Common myeloid progenitor, CD34-positive (primary cell): ENCODE data around the gene GJC2.

ENCODE experiments used
- CTCF ChIA-PET: fragments of 350-600 bp; sonication (Branson Sonifier 250); formaldehyde crosslinking; loops from one replicate; lab custom pipeline; 2021; ENCODE audit warnings: antibody characterized with exemption; lab: Charles Lee
- POLR2A ChIA-PET: fragments of 350-600 bp; sonication (Branson Sonifier 250); formaldehyde crosslinking; loops from one replicate; lab custom pipeline; 2021; ENCODE audit warnings: antibody characterized with exemption; lab: Charles Lee
- DNase-seq, 3 donors: peaks; one replicate each; pipeline versions ENCODE4 v3.0.0 to v3.0.0-alpha.2; 2013
- H3K27ac ChIP-seq, 2 experiments: 1 replicate in 1 of 2; 2 replicates in 1 of 2; pipeline ENCODE4 v1.7.0; 2013; ENCODE audit warnings: inconsistent platforms in 2 of 2, low read length in 2 of 2, mild to moderate bottlenecking in 2 of 2, low read depth in 1 of 2, moderate library complexity in 1 of 2; ENCODE audit not compliant: severe bottlenecking in 2 of 2, insufficient read depth in 1 of 2, poor library complexity in 1 of 2
- H3K27me3 ChIP-seq, 5 experiments: replicated peaks in 2 of 5; 1 replicate in 3 of 5; 2 replicates in 2 of 5; pipeline versions ENCODE4 v1.6.1 to v1.7.0; 2013; ENCODE audit warnings: low read length in 4 of 5, mild to moderate bottlenecking in 2 of 5, moderate library complexity in 2 of 5, inconsistent platforms in 1 of 5; ENCODE audit not compliant: insufficient read depth in 5 of 5, control insufficient read depth in 4 of 5
- H3K36me3 ChIP-seq, 4 experiments: 1 replicate in 2 of 4; 2 replicates in 2 of 4; pipeline versions ENCODE4 v1.6.1 to v1.7.0; 2013; ENCODE audit warnings: low read length in 3 of 4, control low read depth in 1 of 4, mild to moderate bottlenecking in 1 of 4; ENCODE audit not compliant: control insufficient read depth in 4 of 4, insufficient read depth in 4 of 4
- H3K4me1 ChIP-seq, 4 experiments: 1 replicate in 3 of 4; 2 replicates in 1 of 4; pipeline versions ENCODE4 v1.6.1 to v1.7.1; 2013; ENCODE audit warnings: low read length in 3 of 4, mild to moderate bottlenecking in 3 of 4, control low read depth in 1 of 4, inconsistent platforms in 1 of 4, moderate library complexity in 1 of 4; ENCODE audit not compliant: control insufficient read depth in 4 of 4, insufficient read depth in 4 of 4; ENCODE audit errors: control extremely low read depth in 1 of 4
- H3K4me3 ChIP-seq, 7 experiments: 1 replicate in 4 of 7; 2 replicates in 3 of 7; pipeline versions ENCODE4 v1.5.1 to v1.7.0; 2013; ENCODE audit warnings: mild to moderate bottlenecking in 7 of 7, low read length in 6 of 7, moderate library complexity in 6 of 7, inconsistent platforms in 2 of 7, low read depth in 2 of 7, control low read depth in 1 of 7; ENCODE audit not compliant: insufficient read depth in 4 of 7, control insufficient read depth in 1 of 7; ENCODE audit errors: extremely low read depth in 1 of 7
- H3K9me3 ChIP-seq, 5 experiments: 1 replicate in 4 of 5; 2 replicates in 1 of 5; pipeline versions ENCODE4 v1.6.1 to v1.7.1; 2013; ENCODE audit warnings: low read length in 4 of 5, mild to moderate bottlenecking in 2 of 5, inconsistent platforms in 1 of 5, low read depth in 1 of 5, moderate library complexity in 1 of 5; ENCODE audit not compliant: control insufficient read depth in 4 of 5, insufficient read depth in 2 of 5; ENCODE audit errors: control extremely low read depth in 1 of 5
- WGBS: methylation state at CpG from one replicate; pipeline ENCODE4 v1.1.5; 2013; ENCODE audit not compliant: insufficient coverage; 5-methylcytosine and 5-hydroxymethylcytosine counted together

Gene GJC2

DNA sequence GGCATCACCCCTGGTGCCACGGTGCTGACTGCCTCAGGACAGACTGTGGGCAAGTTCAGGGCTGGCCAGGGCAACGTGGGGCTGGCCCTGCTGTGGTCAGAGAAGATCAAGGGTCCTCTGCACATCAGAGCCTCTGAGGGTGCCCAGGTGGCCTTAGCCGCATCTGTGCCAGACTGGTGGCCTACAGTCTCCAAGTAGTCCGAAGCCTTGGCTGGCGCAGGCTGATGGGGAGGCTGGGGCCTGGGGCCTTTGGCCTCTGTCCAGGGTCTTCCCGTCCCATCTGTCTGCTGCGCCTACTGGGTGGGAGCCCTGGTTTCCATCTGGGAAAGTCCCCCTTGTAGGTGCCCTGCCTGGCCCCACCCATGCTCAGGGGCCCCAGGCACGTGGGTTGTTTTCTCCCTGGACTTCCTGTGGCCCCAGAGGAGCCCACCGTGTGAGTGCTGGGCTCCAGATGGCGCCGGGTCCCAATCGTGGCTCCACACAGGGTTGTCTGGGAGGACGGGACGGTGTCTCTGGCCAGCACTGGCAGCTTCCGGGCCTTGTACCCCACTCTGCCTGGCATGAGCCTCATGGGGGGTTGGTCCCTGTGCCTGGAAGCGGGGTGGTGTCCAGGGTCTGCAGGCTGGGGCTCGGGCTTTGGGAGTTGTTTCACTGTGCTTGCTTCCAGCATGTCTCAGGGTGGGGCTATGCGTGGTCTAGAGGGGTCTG is 25.7 kb downstream of the GJC2 start:
- ChIA-PET POLR2A (interaction anchor here (1.4 kb wide), 1 partner anchor 9 kb away, joined by 7 read pairs; no protein-coding TSS in a partner anchor), CTCF (interaction anchor here (7.5 kb wide), 1 partner anchor 9 kb away, joined by 51 read pairs; the partner anchor contains the start of gene IBA57)
- no peaks in the 10 kb centered on the region for H3K9me3 ChIP-seq
- WGBS = 88% methylated on average over 18 of the region's 18 CpGs
- H3K4me3 ChIP-seq = no peak overlapping the region
- H3K36me3 ChIP-seq = peaks cover 0 to 16% (median 4%) of the 10 kb centered on the region in 4 experiments
- no peaks in the 10 kb centered on the region for H3K27me3 ChIP-seq
- DNase-seq = no peak
- peak overlapping the region in 1 of 2 experiments; percentile 12 for H3K27ac ChIP-seq
- H3K4me1 ChIP-seq = peaks cover 4 to 41% (median 27%) of the 10 kb centered on the region in 4 experiments

DNA sequence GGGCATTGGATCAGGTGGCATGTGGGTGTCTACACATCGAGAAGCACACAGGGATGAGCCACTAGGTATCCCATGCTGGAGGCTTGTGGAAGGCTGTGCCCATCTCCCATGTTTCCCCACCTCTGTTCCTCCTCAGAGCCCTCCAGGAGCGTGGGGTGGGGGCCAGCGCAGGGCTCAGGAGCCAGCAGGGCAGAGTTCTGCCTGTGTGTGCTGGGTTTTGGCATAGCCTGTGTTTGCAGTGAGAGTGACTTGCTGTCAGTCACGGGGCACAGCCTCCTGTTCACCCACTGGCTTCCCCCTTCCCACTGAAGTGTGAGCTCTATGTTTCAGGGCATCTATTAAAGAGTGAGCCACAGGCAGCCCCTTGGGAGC is 26.3 kb downstream of the GJC2 start:
- 94% methylated on average over 3 of the region's 4 CpGs for WGBS
- Histone ChIP-seq H3K27ac (peak overlapping the region in 1 of 2 experiments; percentile 12), H3K27me3 (no peaks in the 10 kb centered on the region), H3K4me3 (no peak overlapping the region), H3K4me1 (peaks cover 4 to 41% (median 28%) of the 10 kb centered on the region in 4 experiments), H3K36me3 (peaks cover 0 to 16% (median 4%) of the 10 kb centered on the region in 4 experiments), H3K9me3 (no peaks in the 10 kb centered on the region)
- CTCF ChIA-PET = interaction anchor here (1.1 to 7.5 kb wide), 3 partner anchors 9 to 45 kb away, joined by 3 to 51 read pairs (median 4); partner anchors contain the start of gene IBA57
- POLR2A ChIA-PET = interaction anchor here (1.4 kb wide), 1 partner anchor 9 kb away, joined by 7 read pairs; no protein-coding TSS in a partner anchor
- no peak for DNase-seq

DNA sequence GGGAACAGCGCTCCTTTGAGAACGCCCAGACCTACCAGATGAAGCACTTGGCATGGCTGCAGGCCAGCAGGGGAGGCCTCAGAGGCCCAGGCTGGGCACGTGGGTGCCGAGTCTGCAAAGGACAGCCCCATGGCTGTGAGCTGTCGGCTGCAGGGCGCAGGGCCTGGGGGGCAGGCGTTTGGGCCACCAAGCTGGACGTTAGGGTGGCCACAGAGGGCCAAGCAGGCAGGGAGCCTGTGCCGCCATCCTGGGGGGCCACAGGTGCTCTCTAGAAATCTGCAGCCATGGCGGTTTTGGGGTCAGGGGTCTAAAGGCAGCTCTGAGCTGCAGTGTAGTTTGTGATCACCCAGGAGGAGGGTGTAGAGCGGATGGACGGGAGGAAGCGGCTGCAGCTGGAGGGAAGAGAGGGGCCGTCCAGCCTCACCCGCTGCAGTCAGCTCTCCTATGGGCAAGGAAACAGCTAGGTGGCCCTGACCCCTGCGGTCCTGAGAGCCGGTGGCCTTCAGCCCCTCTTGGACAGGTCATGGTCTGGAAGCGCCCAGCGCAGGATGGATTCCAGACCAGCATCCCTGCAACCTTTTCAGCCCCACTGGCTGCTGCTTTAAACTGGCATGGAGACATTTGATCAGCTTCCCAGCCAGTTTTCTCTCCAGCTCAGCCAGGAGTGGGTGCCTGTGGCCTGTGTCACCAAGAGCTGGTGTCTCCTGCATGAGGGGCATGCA is 26.9 kb downstream of the GJC2 start:
- H3K4me1 ChIP-seq = peaks cover 4 to 43% (median 28%) of the 10 kb centered on the region in 4 experiments
- ChIA-PET POLR2A (interaction anchor here (1.4 kb wide), 1 partner anchor 10 kb away, joined by 7 read pairs; no protein-coding TSS in a partner anchor), CTCF (interaction anchor here (1.1 to 7.5 kb wide), 3 partner anchors 10 to 46 kb away, joined by 3 to 51 read pairs (median 4); partner anchors contain the start of gene IBA57)
- H3K4me3 ChIP-seq = no peak overlapping the region
- DNase-seq = no peak
- peaks cover 0 to 16% (median 4%) of the 10 kb centered on the region in 4 experiments for H3K36me3 ChIP-seq
- 96% methylated on average over 19 of the region's 19 CpGs for WGBS
- no peaks in the 10 kb centered on the region for H3K27me3 ChIP-seq
- no peaks in the 10 kb centered on the region for H3K9me3 ChIP-seq
- peak overlapping the region in 1 of 2 experiments; percentile 14 for H3K27ac ChIP-seq

DNA sequence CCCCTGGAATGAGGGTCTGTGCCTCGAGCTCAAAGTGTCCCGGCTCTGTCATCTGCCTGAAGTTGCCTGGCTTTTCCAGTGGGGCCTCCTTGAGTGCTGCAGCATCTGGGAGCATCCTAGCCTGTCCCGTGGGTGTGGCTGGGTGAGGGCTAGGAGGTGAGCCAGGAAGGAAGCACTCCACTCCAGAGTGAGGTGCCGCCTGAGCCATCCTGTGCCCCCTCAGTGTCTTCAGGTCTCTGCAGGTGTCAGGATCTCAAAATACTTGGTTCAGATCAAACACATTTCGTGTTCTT is 27.4 kb downstream of the GJC2 start:
- 96% methylated on average over 4 of the region's 5 CpGs for WGBS
- H3K4me1 ChIP-seq = peaks cover 4 to 43% (median 28%) of the 10 kb centered on the region in 4 experiments
- CTCF ChIA-PET = interaction anchor here (1.1 to 7.5 kb wide), 3 partner anchors 11 to 46 kb away, joined by 3 to 51 read pairs (median 4); partner anchors contain the start of gene IBA57

GRCh38 chr1:228177721-228178710 is 28.3 kb downstream of the GJC2 start:
- Histone ChIP-seq H3K27ac (peak overlapping the region; percentile 46 to 85), H3K4me1 (peaks cover 4 to 43% (median 28%) of the 10 kb centered on the region in 4 experiments), H3K9me3 (no peaks in the 10 kb centered on the region), H3K36me3 (peaks cover 0 to 14% (median 4%) of the 10 kb centered on the region in 4 experiments), H3K27me3 (no peaks in the 10 kb centered on the region), H3K4me3 (peak overlapping the region in 2 of 7 experiments; percentile 38 to 52)
- ChIA-PET POLR2A (interaction anchor here (0.6 kb wide), 1 partner anchor 59 kb away, joined by 3 read pairs; no protein-coding TSS in a partner anchor), CTCF (interaction anchor here (0.6 to 7.5 kb wide), 6 partner anchors 11 to 178 kb away, joined by 3 to 51 read pairs (median 4); partner anchors contain the start of gene IBA57)
- WGBS = 66% methylated on average over 3 of the region's 12 CpGs
- DNase-seq = peak in 2 of 3 donors; percentile 43 to 44

More for the DNA sequence above, 27.4 kb downstream of the GJC2 start:
- no peak for DNase-seq
- peaks cover 0 to 16% (median 4%) of the 10 kb centered on the region in 4 experiments for H3K36me3 ChIP-seq
- no peaks in the 10 kb centered on the region for H3K9me3 ChIP-seq
- peak overlapping the region in 1 of 2 experiments; percentile 43 for H3K27ac ChIP-seq
- no peak overlapping the region for H3K4me3 ChIP-seq
- POLR2A ChIA-PET = interaction anchor here (1.4 kb wide), 1 partner anchor 10 kb away, joined by 7 read pairs; no protein-coding TSS in a partner anchor
- no peaks in the 10 kb centered on the region for H3K27me3 ChIP-seq
